ENCODE measurements around the gene ABCB8.

ABCB8 gene

GRCh38 chr7:151028131-151028947, at the start of gene ABCB8:
TSS of gene ABCB8 (plus strand) at chr7:151028450. CDS start at chr7:151028516, 66 bp downstream.
- FAIRE-seq = no peak

- FAIRE-seq = no peak
These were observed 48.4 kb upstream of the ABCB8 start for GRCh38 chr7:150979713-150980390.

GRCh38 chr7:150980663-150981062, 47.6 kb upstream of the ABCB8 start:
- FAIRE-seq = no peak

- FAIRE-seq = no peak
These were observed 46.6 kb upstream of the ABCB8 start for GRCh38 chr7:150981644-150982043.

GRCh38 chr7:150982351-150982750, 45.9 kb upstream of the ABCB8 start:
- FAIRE-seq = no peak

- no peak for FAIRE-seq
These were observed 44.3 kb upstream of the ABCB8 start for GRCh38 chr7:150983893-150984368.

- FAIRE-seq = no peak
These were observed 42.1 kb upstream of the ABCB8 start for GRCh38 chr7:150986099-150986512.

GRCh38 chr7:150986556-150986955, 41.7 kb upstream of the ABCB8 start:
- FAIRE-seq = no peak

- FAIRE-seq = no peak
These were observed 39.7 kb upstream of the ABCB8 start for GRCh38 chr7:150988230-150989226.

GRCh38 chr7:150989456-150989855, 38.8 kb upstream of the ABCB8 start:
- FAIRE-seq = no peak

- FAIRE-seq = no peak
These were observed 37.6 kb upstream of the ABCB8 start, which contains the start of gene NOS3 for GRCh38 chr7:150990416-150991186. TSS of gene NOS3 (plus strand) at chr7:150991017. CDS start at chr7:150993804, 2,787 bp downstream.

GRCh38 chr7:150992051-150992640, 36.1 kb upstream of the ABCB8 start:
- no peak for FAIRE-seq

GRCh38 chr7:150992833-150993302, 35.4 kb upstream of the ABCB8 start:
- no peak for FAIRE-seq

GRCh38 chr7:150993511-150993910, 34.7 kb upstream of the ABCB8 start:
- FAIRE-seq = no peak

- FAIRE-seq = no peak
These were observed 34.0 kb upstream of the ABCB8 start for GRCh38 chr7:150994141-150994837.

GRCh38 chr7:150994838-150995510, 33.3 kb upstream of the ABCB8 start:
- no peak for FAIRE-seq

- no peak for FAIRE-seq
These were observed 31.7 kb upstream of the ABCB8 start for GRCh38 chr7:150996376-150997074.

GRCh38 chr7:150997075-150997511, 31.2 kb upstream of the ABCB8 start:
- no peak for FAIRE-seq

- no peak for FAIRE-seq
These were observed 30.4 kb upstream of the ABCB8 start for GRCh38 chr7:150997817-150998216.
